Neural progenitor cell (in vitro differentiated cells): ENCODE measurements around the gene AQR.

ENCODE experiments used
- CTCF ChIP-seq: fragments of 200-600 bp; sonication (generic); IDR thresholded peaks from 2 replicates; pipeline ENCODE4 v1.5.1; 2017; ENCODE audit warnings: antibody characterized with exemption, mild to moderate bottlenecking
- EZH2 ChIP-seq: fragments of 200-600 bp; sonication (generic); IDR thresholded peaks from 2 replicates; pipeline ENCODE4 v1.6.1; 2017; ENCODE audit warnings: antibody characterized with exemption, mild to moderate bottlenecking, moderate library complexity
- EZH2phosphoT487 ChIP-seq: fragments of 200-600 bp; sonication (generic); IDR thresholded peaks from 2 replicates; pipeline ENCODE4 v1.6.1; 2017; ENCODE audit warnings: antibody characterized with exemption

- TF ChIP-seq CTCF (no peak), EZH2 (no peak), EZH2phosphoT487 (no peak)
Observed at GRCh38 chr15:34943711-34944110, 25.8 kb downstream of the AQR start.
